Heart left ventricle (tissue), 13 donors: ENCODE data around the gene PALM.
"Not testable (repeated sequence)": the region's sequence is repeated elsewhere in the genome, so short reads cannot be mapped to it uniquely, and the experiment has no call there.

Experiments
- POLR2A ChIP-seq, 2 donors: fragments of 450-650 bp; IDR thresholded peaks; one replicate each; pipeline ENCODE4 v1.6.1; 2017; ENCODE audit warnings: antibody characterized with exemption in 2 of 2, mild to moderate bottlenecking in 2 of 2, moderate library complexity in 2 of 2
- TF ChIP-seq, protein P1 (sequence below), 12 donors: fragments of 200-600 bp; sonication (generic) in 4 of 12; IDR thresholded peaks; one replicate each; pipeline versions ENCODE4 v1.5.0 to v1.8.0; 2018 to 2022; ENCODE audit warnings: antibody characterized with exemption in 12 of 12, mild to moderate bottlenecking in 5 of 12
- donor health status: ischemic (EF 13 %, LVEDD 7.1; RV severe dilation, severe dysfunction).
- donor health status: DM: no; HTN: yes; CAD: no.
- donor health status: DM: no; HTN: no; CAD: no.
- donor health status: ischemic (EF 25% LVEDD 6.9; RV normal size, moderate dysfunction).
- donor health status: ischemic (EF 25% LVEDD 5.7; RV mildly dilated, moderate dysfunction).
- donor health status: ischemic (EF 35%, LVEDD 5.7; RV mildly dilated, moderate dysfunction).
- donor health status: nonischemic (EF 11% LVEDD 7.7; RV severe dilation, severe dysfunction).
- donor health status: DM: yes; HTN: yes; CAD: no.
- donor health status: PGD.
- donor health status: ischemic (EF 29% LVEDD 5.4; RV normal size, mild dysfunction).
- donor health status: nonischemic (EF 23%, LVEDD 6.1; RV moderate dilation, normal function).

DNA sequence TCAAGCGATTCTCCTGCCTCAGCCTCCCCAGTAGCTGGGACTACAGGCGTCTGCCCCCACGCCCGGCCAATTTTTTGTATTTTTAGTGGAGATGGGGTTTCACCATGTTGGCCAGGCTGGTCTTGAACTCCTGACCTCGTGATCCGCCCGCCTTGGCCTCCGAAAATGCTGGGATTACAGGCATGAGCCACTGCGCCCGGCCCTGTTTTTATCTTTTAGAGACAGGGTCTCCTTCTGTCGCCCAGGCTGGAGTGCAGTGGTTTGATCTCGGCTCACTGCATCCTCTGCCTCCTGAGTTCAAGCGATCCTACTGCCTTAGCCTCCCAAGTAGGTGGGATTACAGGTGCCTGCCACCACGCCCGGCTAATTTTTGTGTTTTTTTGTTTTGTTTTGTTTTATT lies 10.2 kb upstream of the PALM start:
- TF ChIP-seq, protein P1, sequence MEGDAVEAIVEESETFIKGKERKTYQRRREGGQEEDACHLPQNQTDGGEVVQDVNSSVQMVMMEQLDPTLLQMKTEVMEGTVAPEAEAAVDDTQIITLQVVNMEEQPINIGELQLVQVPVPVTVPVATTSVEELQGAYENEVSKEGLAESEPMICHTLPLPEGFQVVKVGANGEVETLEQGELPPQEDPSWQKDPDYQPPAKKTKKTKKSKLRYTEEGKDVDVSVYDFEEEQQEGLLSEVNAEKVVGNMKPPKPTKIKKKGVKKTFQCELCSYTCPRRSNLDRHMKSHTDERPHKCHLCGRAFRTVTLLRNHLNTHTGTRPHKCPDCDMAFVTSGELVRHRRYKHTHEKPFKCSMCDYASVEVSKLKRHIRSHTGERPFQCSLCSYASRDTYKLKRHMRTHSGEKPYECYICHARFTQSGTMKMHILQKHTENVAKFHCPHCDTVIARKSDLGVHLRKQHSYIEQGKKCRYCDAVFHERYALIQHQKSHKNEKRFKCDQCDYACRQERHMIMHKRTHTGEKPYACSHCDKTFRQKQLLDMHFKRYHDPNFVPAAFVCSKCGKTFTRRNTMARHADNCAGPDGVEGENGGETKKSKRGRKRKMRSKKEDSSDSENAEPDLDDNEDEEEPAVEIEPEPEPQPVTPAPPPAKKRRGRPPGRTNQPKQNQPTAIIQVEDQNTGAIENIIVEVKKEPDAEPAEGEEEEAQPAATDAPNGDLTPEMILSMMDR (IDR thresholded peaks at IDR 0.05), result not testable (repeated sequence)
- TF ChIP-seq POLR2A (IDR thresholded peaks at IDR 0.05), result not testable (repeated sequence)
